Testis (tissue), 2 donors: ENCODE measurements around the gene CLMN.

Experiments
- POLR2A ChIP-seq: fragments of 450-650 bp; IDR thresholded peaks from one replicate; pipeline ENCODE4 v1.6.1; 2017; ENCODE audit warnings: antibody characterized with exemption, mild to moderate bottlenecking, moderate library complexity
- TF ChIP-seq, protein P1 (sequence below), 3 experiments: fragments of 450-650 bp in 2 of 3; fragments of 200-600 bp in 1 of 3; sonication (generic) in 1 of 3; IDR thresholded peaks; one replicate each; pipeline ENCODE4 v1.5.1; 2016 to 2019; ENCODE audit warnings: antibody characterized with exemption in 3 of 3, mild to moderate bottlenecking in 2 of 3, moderate library complexity in 1 of 3

DNA sequence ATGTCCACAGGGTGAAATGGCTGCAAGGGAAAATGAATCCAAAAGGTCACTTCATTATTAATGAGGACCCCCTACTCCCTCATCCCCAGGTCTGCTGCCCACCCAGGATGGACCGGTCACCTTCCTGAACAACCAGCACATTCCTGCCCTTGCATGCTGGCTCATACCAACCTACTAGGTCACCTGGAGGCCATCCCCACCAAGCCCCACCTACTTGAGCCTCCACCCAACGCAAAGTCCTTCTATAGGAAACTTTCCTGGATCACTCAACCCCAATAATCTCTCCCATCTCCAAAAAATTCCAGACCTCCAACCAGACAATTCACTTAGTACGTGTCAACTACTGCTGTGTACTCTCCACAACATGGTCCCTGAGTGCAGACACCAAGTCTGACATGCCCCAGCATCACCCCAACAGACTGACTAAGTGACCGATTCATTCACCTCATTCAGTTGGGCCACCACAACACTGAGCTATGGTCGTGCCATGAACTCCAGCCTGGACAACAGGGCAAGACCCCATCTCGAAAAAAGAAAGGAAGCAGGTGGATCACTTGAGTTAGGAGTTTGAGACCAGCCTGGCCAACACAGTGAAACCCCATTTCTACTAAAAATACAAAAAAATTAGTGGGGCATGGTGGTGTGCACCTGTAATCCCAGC is 18.1 kb downstream of the CLMN start:
- TF ChIP-seq, protein P1, sequence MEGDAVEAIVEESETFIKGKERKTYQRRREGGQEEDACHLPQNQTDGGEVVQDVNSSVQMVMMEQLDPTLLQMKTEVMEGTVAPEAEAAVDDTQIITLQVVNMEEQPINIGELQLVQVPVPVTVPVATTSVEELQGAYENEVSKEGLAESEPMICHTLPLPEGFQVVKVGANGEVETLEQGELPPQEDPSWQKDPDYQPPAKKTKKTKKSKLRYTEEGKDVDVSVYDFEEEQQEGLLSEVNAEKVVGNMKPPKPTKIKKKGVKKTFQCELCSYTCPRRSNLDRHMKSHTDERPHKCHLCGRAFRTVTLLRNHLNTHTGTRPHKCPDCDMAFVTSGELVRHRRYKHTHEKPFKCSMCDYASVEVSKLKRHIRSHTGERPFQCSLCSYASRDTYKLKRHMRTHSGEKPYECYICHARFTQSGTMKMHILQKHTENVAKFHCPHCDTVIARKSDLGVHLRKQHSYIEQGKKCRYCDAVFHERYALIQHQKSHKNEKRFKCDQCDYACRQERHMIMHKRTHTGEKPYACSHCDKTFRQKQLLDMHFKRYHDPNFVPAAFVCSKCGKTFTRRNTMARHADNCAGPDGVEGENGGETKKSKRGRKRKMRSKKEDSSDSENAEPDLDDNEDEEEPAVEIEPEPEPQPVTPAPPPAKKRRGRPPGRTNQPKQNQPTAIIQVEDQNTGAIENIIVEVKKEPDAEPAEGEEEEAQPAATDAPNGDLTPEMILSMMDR (IDR thresholded peaks at IDR 0.05) = no peak
- no peak for TF ChIP-seq POLR2A
